GM21825 (cell line): Measurements from ENCODE around the gene LANCL1.

Source experiments
- ATAC-seq: cut with Tn5 transposase; IDR thresholded peaks from one replicate; pipeline ENCODE4 v1.9.1; 2021; ENCODE audit warnings: mild to moderate bottlenecking, moderate library complexity; ENCODE audit not compliant: unreplicated experiment

The LANCL1 gene

GRCh38 chr2:210476194-210477128 is at the start of gene LANCL1:
Gene LANCL1, minus strand, starts transcription at chr2:210476759. Its CDS starts 363 bp downstream, at chr2:210476396.
- ATAC-seq, result peak; percentile 100

GRCh38 chr2:210524533-210524932 is 48.0 kb upstream of the LANCL1 start:
- no peak for ATAC-seq

- no peak for ATAC-seq
Measured at GRCh38 chr2:210523650-210524289, 47.2 kb upstream of the LANCL1 start.

- no peak for ATAC-seq
Measured at GRCh38 chr2:210522399-210522798, 45.8 kb upstream of the LANCL1 start.

- ATAC-seq, result no peak
Measured at GRCh38 chr2:210519594-210519993, 43.0 kb upstream of the LANCL1 start.

- no peak for ATAC-seq
Measured at GRCh38 chr2:210517264-210517663, 40.7 kb upstream of the LANCL1 start.

- ATAC-seq, result no peak
Measured at GRCh38 chr2:210515911-210516310, 39.4 kb upstream of the LANCL1 start.

GRCh38 chr2:210503725-210504191 is 27.2 kb upstream of the LANCL1 start:
- ATAC-seq, result no peak

- no peak for ATAC-seq
Measured at GRCh38 chr2:210503001-210503623, 26.6 kb upstream of the LANCL1 start.

- peak; percentile 79 for ATAC-seq
Measured at GRCh38 chr2:210496512-210496911, 20.0 kb upstream of the LANCL1 start.

- no peak for ATAC-seq
Measured at GRCh38 chr2:210493528-210493927, 17.0 kb upstream of the LANCL1 start.

GRCh38 chr2:210481601-210482175 is 5.1 kb upstream of the LANCL1 start:
- no peak for ATAC-seq

- no peak for ATAC-seq
Measured at GRCh38 chr2:210480764-210481163, 4.2 kb upstream of the LANCL1 start.

- no peak for ATAC-seq
Measured at GRCh38 chr2:210480079-210480478, 3.5 kb upstream of the LANCL1 start.

GRCh38 chr2:210478661-210479060 is 2.1 kb upstream of the LANCL1 start:
- ATAC-seq, result no peak

- ATAC-seq, result no peak
Measured at GRCh38 chr2:210477496-210477895, 937 bp upstream of the LANCL1 start.

GRCh38 chr2:210475706-210476105 is 853 bp downstream of the LANCL1 start:
- ATAC-seq, result no peak

GRCh38 chr2:210474776-210475175 is 1.8 kb downstream of the LANCL1 start:
- no peak for ATAC-seq

GRCh38 chr2:210461401-210461800 is 15.2 kb downstream of the LANCL1 start:
- ATAC-seq, result peak; percentile 65

- ATAC-seq, result peak; percentile 55
Measured at GRCh38 chr2:210460322-210461227, 16.0 kb downstream of the LANCL1 start.
